GM10266 (cell line): Measurements from ENCODE around the gene ZNF511.

ENCODE experiments used
- DNase-seq: peaks from one replicate; pipeline ENCODE4 v3.0.0; 2012; ENCODE audit errors: extremely low spot score
- TF ChIP-seq, protein P1 (sequence below): IDR thresholded peaks from 2 replicates; pipeline ENCODE4 v1.5.1; 2012; ENCODE audit warnings: mild to moderate bottlenecking, low read depth; ENCODE audit not compliant: control insufficient read depth, insufficient read depth; ENCODE audit errors: missing control alignments

The ZNF511 gene

GRCh38 chr10:133279326-133280226 is 29.1 kb upstream of the ZNF511 start:
- TF ChIP-seq, protein P1, sequence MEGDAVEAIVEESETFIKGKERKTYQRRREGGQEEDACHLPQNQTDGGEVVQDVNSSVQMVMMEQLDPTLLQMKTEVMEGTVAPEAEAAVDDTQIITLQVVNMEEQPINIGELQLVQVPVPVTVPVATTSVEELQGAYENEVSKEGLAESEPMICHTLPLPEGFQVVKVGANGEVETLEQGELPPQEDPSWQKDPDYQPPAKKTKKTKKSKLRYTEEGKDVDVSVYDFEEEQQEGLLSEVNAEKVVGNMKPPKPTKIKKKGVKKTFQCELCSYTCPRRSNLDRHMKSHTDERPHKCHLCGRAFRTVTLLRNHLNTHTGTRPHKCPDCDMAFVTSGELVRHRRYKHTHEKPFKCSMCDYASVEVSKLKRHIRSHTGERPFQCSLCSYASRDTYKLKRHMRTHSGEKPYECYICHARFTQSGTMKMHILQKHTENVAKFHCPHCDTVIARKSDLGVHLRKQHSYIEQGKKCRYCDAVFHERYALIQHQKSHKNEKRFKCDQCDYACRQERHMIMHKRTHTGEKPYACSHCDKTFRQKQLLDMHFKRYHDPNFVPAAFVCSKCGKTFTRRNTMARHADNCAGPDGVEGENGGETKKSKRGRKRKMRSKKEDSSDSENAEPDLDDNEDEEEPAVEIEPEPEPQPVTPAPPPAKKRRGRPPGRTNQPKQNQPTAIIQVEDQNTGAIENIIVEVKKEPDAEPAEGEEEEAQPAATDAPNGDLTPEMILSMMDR, result no peak
- no peak for DNase-seq

DNA sequence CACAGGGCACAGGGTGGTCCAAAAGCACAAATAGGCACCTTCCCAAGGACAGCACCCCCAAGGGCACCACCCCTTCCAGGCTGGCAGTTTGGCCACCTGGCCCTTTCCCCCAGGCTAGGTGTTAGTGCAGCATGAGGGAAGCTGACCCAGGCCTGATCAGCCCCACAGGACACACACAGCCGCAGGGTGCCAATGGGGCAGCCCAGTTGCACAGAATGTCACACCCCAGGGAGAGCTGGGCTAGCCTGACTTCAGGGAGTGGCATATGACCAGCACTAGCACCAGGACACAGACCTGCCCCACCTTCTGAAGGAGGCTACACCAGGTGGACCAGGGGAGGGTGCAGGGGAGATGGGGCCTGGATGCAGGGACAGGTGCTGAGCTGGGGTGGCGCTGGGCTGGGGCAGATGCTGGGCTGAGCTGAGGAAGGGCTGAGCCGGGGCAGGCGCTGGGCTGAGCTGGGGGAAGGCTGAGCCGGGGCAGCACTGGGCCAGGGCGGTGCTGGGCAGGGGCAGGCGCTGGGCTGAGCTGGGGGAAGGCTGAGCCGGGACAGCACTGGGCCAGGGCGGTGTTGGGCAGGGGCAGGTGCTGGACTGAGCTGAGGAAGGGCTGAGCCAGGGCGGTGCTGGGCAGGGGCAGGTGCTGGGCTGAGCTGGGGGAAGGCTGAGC is 28.2 kb upstream of the ZNF511 start:
- no peak for DNase-seq
- TF ChIP-seq, protein P1, result no peak

- no peak for DNase-seq
- TF ChIP-seq, protein P1, result no peak
Observed at GRCh38 chr10:133281084-133281483, 27.6 kb upstream of the ZNF511 start.

DNA sequence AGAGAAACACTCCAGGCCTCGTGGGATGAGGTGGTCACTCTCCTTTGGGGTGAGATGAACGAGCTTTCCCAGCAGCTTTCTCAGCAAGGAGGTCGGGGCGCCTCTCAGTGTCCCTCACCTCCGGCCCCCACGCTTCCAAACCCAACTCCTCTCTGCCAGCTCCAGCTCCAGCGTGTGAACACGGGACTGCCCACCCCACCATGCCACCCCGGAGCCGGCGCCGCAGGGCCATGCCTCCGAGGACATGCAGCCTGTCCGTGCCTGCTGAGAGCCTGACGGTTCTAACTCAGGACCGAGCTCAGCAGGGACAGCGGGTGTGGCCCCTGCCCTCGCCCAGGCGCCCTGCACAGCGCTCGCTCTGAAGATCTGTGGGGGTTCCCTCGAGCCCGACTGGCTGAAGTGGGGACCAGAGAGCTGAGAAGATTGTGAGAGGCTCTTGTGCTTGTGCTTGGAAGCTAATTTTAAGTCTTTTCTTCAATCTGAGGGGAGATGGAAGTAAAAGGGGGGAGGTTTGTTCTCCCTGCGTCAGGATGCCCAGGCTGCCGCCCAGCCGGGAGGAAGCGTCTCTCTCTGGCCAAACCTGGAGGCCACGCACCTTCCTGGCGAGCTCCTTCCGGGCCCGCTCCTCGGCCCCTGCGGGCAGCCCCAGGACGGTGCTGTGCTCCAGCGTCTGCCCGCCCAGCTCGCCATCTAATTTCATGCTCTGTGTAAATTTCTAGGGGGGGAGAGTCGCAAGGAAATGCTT is 26.9 kb upstream of the ZNF511 start:
- TF ChIP-seq, protein P1, result no peak
- no peak for DNase-seq

- TF ChIP-seq, protein P1, result no peak
- no peak for DNase-seq
Observed at GRCh38 chr10:133282846-133283390, 25.8 kb upstream of the ZNF511 start.

- DNase-seq, result no peak
- TF ChIP-seq, protein P1, result no peak
Observed at GRCh38 chr10:133283931-133284330, 24.8 kb upstream of the ZNF511 start.
